H1 (cell line): Measurements from ENCODE around the gene ITPR1. TPM values are rescaled to one million over a fixed set of nuclear protein-coding genes. Genes with fewer than 3 reads are reported as not detected.

Source experiments
- CTCF ChIA-PET: fragments of 300-600 bp; sonication (Branson Sonifier 250); formaldehyde crosslinking; loops from one replicate; lab custom pipeline; 2021; ENCODE audit not compliant: partially characterized antibody; lab: Charles Lee
- POLR2A ChIA-PET: fragments of 300-600 bp; sonication (Branson Sonifier 250); formaldehyde crosslinking; loops from one replicate; lab custom pipeline; 2021; ENCODE audit warnings: inconsistent platforms; ENCODE audit not compliant: partially characterized antibody; lab: Charles Lee
- DNase-seq, 2 experiments: peaks; one replicate each; pipeline versions ENCODE4 v3.0.0 to v3.0.0-alpha.2; 2010 to 2022; ENCODE audit warnings: low spot score in 2 of 2, low read depth in 1 of 2, mixed read lengths in 1 of 2
- FAIRE-seq: peaks from 2 replicates; lab custom pipeline; 2011; peaks lifted over from hg19 to GRCh38; lab: Jason Lieb, UNC
- H2AFZ ChIP-seq: 2 replicates; pipeline ENCODE4 v1.8.1; 2012; ENCODE audit warnings: low read length, inconsistent platforms
- H2AK5ac ChIP-seq: 2 replicates; pipeline ENCODE4 v1.6.1; 2013; ENCODE audit warnings: low read depth, low read length
- H2BK120ac ChIP-seq: replicated peaks from 2 replicates; pipeline ENCODE3; 2013; ENCODE audit warnings: low read depth, low read length, inconsistent platforms
- H2BK12ac ChIP-seq: 2 replicates; pipeline ENCODE4 v1.6.1; 2013; ENCODE audit warnings: low read depth, low read length
- H2BK15ac ChIP-seq: 2 replicates; pipeline ENCODE4 v1.6.1; 2013; ENCODE audit warnings: low read length
- H2BK20ac ChIP-seq: 2 replicates; pipeline ENCODE4 v1.6.1; 2013; ENCODE audit warnings: low read length
- H2BK5ac ChIP-seq: 2 replicates; pipeline ENCODE4 v1.6.1; 2013; ENCODE audit warnings: low read depth, low read length
- H3K14ac ChIP-seq: 2 replicates; pipeline ENCODE4 v1.6.1; 2013; ENCODE audit warnings: inconsistent platforms; ENCODE audit not compliant: insufficient read length
- H3K18ac ChIP-seq: 2 replicates; pipeline ENCODE4 v1.6.1; 2013; ENCODE audit warnings: low read length; ENCODE audit errors: extremely low read depth
- H3K23ac ChIP-seq: 2 replicates; pipeline ENCODE4 v1.6.1; 2013; ENCODE audit warnings: inconsistent platforms; ENCODE audit not compliant: insufficient read length
- H3K23me2 ChIP-seq: 2 replicates; pipeline ENCODE4 v1.6.1; 2013; ENCODE audit warnings: low read depth, low read length
- H3K27ac ChIP-seq: 2 replicates; pipeline ENCODE4 v1.6.1; 2011; ENCODE audit warnings: low read depth, low read length, inconsistent platforms
- H3K27me3 ChIP-seq, 4 experiments: replicated peaks in 1 of 4; 1 replicate in 1 of 4; 2 replicates in 3 of 4; pipeline versions ENCODE4 v1.6.1 to v1.8.1; 2011 to 2013; ENCODE audit warnings: low read length in 3 of 4, mild to moderate bottlenecking in 3 of 4, inconsistent platforms in 2 of 4, mixed read lengths in 2 of 4, moderate library complexity in 1 of 4; ENCODE audit not compliant: control insufficient read depth in 3 of 4, insufficient read depth in 3 of 4; ENCODE audit errors: extremely low read depth in 1 of 4
- H3K36me3 ChIP-seq, 4 experiments: 2 replicates each; pipeline versions ENCODE4 v1.6.1 to v1.8.1; 2011 to 2013; ENCODE audit warnings: mild to moderate bottlenecking in 4 of 4, low read length in 3 of 4, moderate library complexity in 2 of 4, control low read depth in 1 of 4, inconsistent platforms in 1 of 4; ENCODE audit not compliant: insufficient read depth in 4 of 4, control insufficient read depth in 2 of 4
- H3K4ac ChIP-seq: replicated peaks from 2 replicates; pipeline ENCODE3; 2013; ENCODE audit warnings: low read length, low read depth, mixed read lengths, inconsistent platforms; ENCODE audit not compliant: insufficient read length
- H3K4me1 ChIP-seq, 4 experiments: replicated peaks in 1 of 4; 1 replicate in 1 of 4; 2 replicates in 3 of 4; pipeline versions ENCODE4 v1.6.1 to v1.8.1; 2011 to 2013; ENCODE audit warnings: low read length in 3 of 4, inconsistent platforms in 2 of 4, mixed read lengths in 1 of 4; ENCODE audit not compliant: insufficient read depth in 4 of 4, control insufficient read depth in 3 of 4
- H3K4me2 ChIP-seq, 2 experiments: 2 replicates each; pipeline versions ENCODE4 v1.6.1 to v1.8.1; 2011 to 2013; ENCODE audit warnings: low read depth in 2 of 2, low read length in 2 of 2, control low read depth in 1 of 2, inconsistent platforms in 1 of 2, mild to moderate bottlenecking in 1 of 2; ENCODE audit not compliant: insufficient read depth in 1 of 2
- H3K4me3 ChIP-seq, 4 experiments: fragments of 200-600, 300-600 bp in 1 of 4; sonication (generic), shearing (Covaris generic), sonication (Bioruptor Twin) in 1 of 4; 2 replicates each; pipeline versions ENCODE4 v1.5.1 to v1.8.1; 2011 to 2016; ENCODE audit warnings: low read length in 4 of 4, low read depth in 3 of 4, control low read depth in 2 of 4, inconsistent platforms in 2 of 4, mild to moderate bottlenecking in 2 of 4, mixed read lengths in 1 of 4, moderate library complexity in 1 of 4; ENCODE audit not compliant: insufficient read depth in 2 of 4; ENCODE audit errors: extremely low read depth in 1 of 4
- H3K56ac ChIP-seq: replicated peaks from 2 replicates; pipeline ENCODE3; 2013; ENCODE audit warnings: low read depth, mild to moderate bottlenecking, mixed read lengths, low read length, inconsistent platforms; ENCODE audit not compliant: insufficient read length
- H3K79me1 ChIP-seq: 2 replicates; pipeline ENCODE4 v1.6.1; 2013; ENCODE audit warnings: low read depth, low read length, control low read depth
- H3K79me2 ChIP-seq, 2 experiments: 2 replicates each; pipeline versions ENCODE4 v1.6.1 to v1.8.1; 2012 to 2013; ENCODE audit warnings: low read length in 2 of 2, mild to moderate bottlenecking in 2 of 2, inconsistent platforms in 1 of 2; ENCODE audit not compliant: insufficient read depth in 2 of 2, control insufficient read depth in 1 of 2
- H3K9ac ChIP-seq, 4 experiments: replicated peaks in 1 of 4; 1 replicate in 1 of 4; 2 replicates in 3 of 4; pipeline versions ENCODE4 v1.6.1 to v1.8.1; 2011 to 2013; ENCODE audit warnings: low read depth in 3 of 4, low read length in 3 of 4, control low read depth in 2 of 4, mild to moderate bottlenecking in 2 of 4, moderate library complexity in 2 of 4, inconsistent platforms in 1 of 4; ENCODE audit errors: extremely low read depth in 1 of 4
- H3K9me3 ChIP-seq, 2 experiments: 2 replicates each; pipeline versions ENCODE4 v1.6.1 to v1.8.1; 2012 to 2013; ENCODE audit warnings: mild to moderate bottlenecking in 2 of 2, moderate library complexity in 2 of 2, control low read depth in 1 of 2, inconsistent platforms in 1 of 2, low read depth in 1 of 2, low read length in 1 of 2, mixed read lengths in 1 of 2; ENCODE audit not compliant: insufficient read depth in 2 of 2
- H4K20me1 ChIP-seq, 2 experiments: replicated peaks in 1 of 2; 2 replicates each; pipeline versions ENCODE3 to v1.8.1; 2011 to 2013; ENCODE audit warnings: inconsistent platforms in 2 of 2, low read length in 2 of 2, mild to moderate bottlenecking in 1 of 2; ENCODE audit not compliant: insufficient read depth in 2 of 2, control insufficient read depth in 1 of 2
- H4K5ac ChIP-seq: 2 replicates; pipeline ENCODE4 v1.6.1; 2013; ENCODE audit warnings: low read length, low read depth, mixed read lengths, inconsistent platforms; ENCODE audit not compliant: insufficient read length
- H4K8ac ChIP-seq: 2 replicates; pipeline ENCODE4 v1.8.0; 2013; ENCODE audit warnings: mild to moderate bottlenecking, moderate library complexity, low read length, inconsistent platforms; ENCODE audit not compliant: insufficient read depth; ENCODE audit errors: extremely low read depth
- H4K91ac ChIP-seq: replicated peaks from 2 replicates; pipeline ENCODE3; 2013; ENCODE audit warnings: low read length, mixed read lengths, inconsistent platforms; ENCODE audit not compliant: insufficient read length
- CEBPB ChIP-seq: IDR thresholded peaks from 2 replicates; pipeline ENCODE4 v1.6.1; 2012; ENCODE audit warnings: low read depth, low read length
- CTBP2 ChIP-seq: IDR thresholded peaks from 2 replicates; pipeline ENCODE4 v1.7.0; 2011; ENCODE audit warnings: borderline replicate concordance, mild to moderate bottlenecking, moderate library complexity, mixed read lengths, low read length; ENCODE audit not compliant: insufficient read depth, insufficient read length
- GABPA ChIP-seq: IDR thresholded peaks from 2 replicates; pipeline ENCODE4 v1.6.1; 2011; ENCODE audit warnings: mild to moderate bottlenecking, low read length, moderate library complexity, borderline replicate concordance; ENCODE audit not compliant: insufficient read depth
- KDM5A ChIP-seq: fragments of 200-600 bp; IDR thresholded peaks from 2 replicates; pipeline ENCODE4 v1.7.1; 2012; ENCODE audit warnings: mild to moderate bottlenecking, low read length, inconsistent platforms, mixed read lengths
- PHF8 ChIP-seq: fragments of 200-600 bp; sonication (generic); conservative IDR thresholded peaks from 2 replicates; pipeline ENCODE4 v1.7.1; 2012; ENCODE audit warnings: low read depth, mild to moderate bottlenecking, inconsistent platforms, low read length, moderate library complexity
- TEAD4 ChIP-seq: IDR thresholded peaks from 2 replicates; pipeline ENCODE4 v1.6.1; 2012; ENCODE audit warnings: low read depth, low read length, inconsistent platforms, mixed read lengths
- WGBS, 2 experiments: shearing (Covaris generic) in 1 of 2; methylation state at CpG; one replicate each; pipeline versions ENCODE4 v1.1.6 to v1.1.7; 2013 to 2015; ENCODE audit warnings: low lambda C conversion rate in 2 of 2, mixed read lengths in 2 of 2, inconsistent platforms in 1 of 2, low coverage in 1 of 2, missing lambda C conversion rate in 1 of 2; ENCODE audit not compliant: insufficient replicate concordance in 2 of 2, insufficient coverage in 1 of 2, insufficient read length in 1 of 2; ENCODE audit errors: extremely low coverage in 1 of 2, missing lambda C conversion rate in 1 of 2; 5-methylcytosine and 5-hydroxymethylcytosine counted together
- polyA plus RNA-seq, 7 experiments: library from polyadenylated mRNA; depleted of rRNA in 3 of 7; stranded (reverse) in 5 of 7; unstranded in 2 of 7; fragments of >200 nt in 5 of 7; fragments of 200-250 nt in 2 of 7; gene quantifications; 1 replicate in 5 of 7; 2 replicates in 1 of 7; 4 replicates in 1 of 7; pipeline versions ENCODE4 v1.2.1 to v1.2.3, GENCODE V29; 2011 to 2013; ENCODE audit warnings: missing spikeins in 2 of 7, mixed read lengths in 2 of 7
- total RNA-seq: library from RNA; stranded (reverse); fragmentation: NEBNext Ultra II Directional; extraction: Animal tissue kit (Norgen Biotek cat#: 25700); gene quantifications from 2 replicates; pipeline ENCODE4 v1.2.1, GENCODE V29; 2021

The ITPR1 gene
- total and polyA plus RNA-seq, 2 of the 8 experiments (the other 6 are each of a cell fraction or from before 2014, with no cell fraction given), result 2.5 to 16.3 TPM

GRCh38 chr3:4849136-4849535 lies 356.0 kb downstream of the ITPR1 start:
- Histone ChIP-seq H4K91ac (no peak overlapping the region), H3K79me1 (no peaks in the 10 kb centered on the region), H3K4me1 (peaks cover 0 to 4% (median 0%) of the 10 kb centered on the region in 4 experiments; a peak in 1 of 7 replicates), H2BK20ac (no peak overlapping the region), H3K23ac (no peak overlapping the region), H2AK5ac (no peak overlapping the region), H2BK15ac (no peak overlapping the region), H3K79me2 (no peaks in the 10 kb centered on the region), H3K18ac (no peak overlapping the region), H3K27me3 (no peaks in the 10 kb centered on the region), H2BK120ac (no peak overlapping the region), H2BK5ac (no peak overlapping the region), H3K9me3 (no peaks in the 10 kb centered on the region), H3K4me3 (no peak overlapping the region), H3K4me2 (no peak overlapping the region), H3K27ac (no peak overlapping the region), H4K20me1 (no peaks in the 10 kb centered on the region), H2AFZ (no peak overlapping the region), H4K5ac (no peak overlapping the region), H3K56ac (no peak overlapping the region), H3K36me3 (no peaks in the 10 kb centered on the region), H3K23me2 (no peaks in the 10 kb centered on the region), H3K14ac (no peak overlapping the region), H3K4ac (no peak overlapping the region), H3K9ac (no peak overlapping the region), H2BK12ac (no peak overlapping the region), H4K8ac (no peak overlapping the region)
- TF ChIP-seq GABPA (no peak), KDM5A (no peak), TEAD4 (no peak), PHF8 (no peak), CTBP2 (no peak), CEBPB (no peak)
- ChIA-PET CTCF (interaction anchor here (1.4 kb wide), 1 partner anchor 127 kb away, joined by 3 read pairs; no protein-coding TSS in a partner anchor), POLR2A (no interaction called here)
- 87% methylated on average over 3 of the region's 3 CpGs; no CpG with 5 or more reads in 1 of the 2 experiments for WGBS, 2 experiments
- DNase-seq (no peak), FAIRE-seq (no peak)
